HG02943 (cell line): ENCODE measurements around the gene GPC3.

ENCODE experiments used
- ATAC-seq: cut with Tn5 transposase; IDR thresholded peaks from one replicate; pipeline ENCODE4 v1.9.1; 2021; ENCODE audit warnings: mild to moderate bottlenecking, low read depth, moderate library complexity; ENCODE audit not compliant: unreplicated experiment

Gene GPC3

DNA sequence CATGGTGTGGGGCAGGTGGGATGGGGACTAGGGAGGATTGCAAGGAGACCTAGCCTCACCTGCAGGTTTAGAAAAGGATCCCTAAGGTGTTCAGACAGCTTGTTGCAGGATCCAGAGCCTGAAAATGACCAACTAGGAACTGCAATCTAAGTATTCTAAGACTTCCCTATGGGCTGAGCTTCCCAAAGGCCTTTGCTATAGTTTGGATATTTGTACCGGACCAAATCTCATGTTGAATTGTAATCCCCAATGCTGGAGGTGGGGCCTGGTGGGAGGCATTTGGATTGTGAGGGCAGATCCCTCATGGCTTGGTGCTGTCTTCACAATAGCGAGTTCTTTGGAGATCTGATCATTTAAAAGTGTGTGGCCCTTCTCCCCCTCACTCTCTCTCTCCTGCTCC, 52.1 kb downstream of the GPC3 start:
- ATAC-seq, result no peak

- ATAC-seq, result no peak
Observed at GRCh38 chrX:133929836-133930464, 55.4 kb downstream of the GPC3 start.

DNA sequence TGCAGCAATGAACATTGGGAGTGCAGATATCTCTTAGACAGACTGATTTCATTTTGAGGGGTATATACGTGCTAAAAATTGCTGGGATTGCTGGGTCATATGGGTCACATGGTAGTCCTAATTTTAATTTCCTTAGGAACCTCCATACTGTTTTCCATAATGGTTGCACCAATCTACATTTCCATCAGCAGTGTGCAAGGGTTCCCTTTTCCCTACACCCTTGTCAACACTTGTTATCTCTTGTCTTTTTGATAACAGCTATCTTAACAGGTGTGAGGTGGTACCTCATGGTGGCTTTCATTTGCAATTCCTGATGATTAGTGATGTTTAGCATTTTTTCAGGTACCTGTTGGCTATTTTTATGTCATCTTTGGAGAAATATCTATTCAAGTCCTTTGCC, 57.0 kb downstream of the GPC3 start:
- ATAC-seq, result no peak

- ATAC-seq, result no peak
Observed at GRCh38 chrX:133926809-133927208, 58.6 kb downstream of the GPC3 start.

DNA sequence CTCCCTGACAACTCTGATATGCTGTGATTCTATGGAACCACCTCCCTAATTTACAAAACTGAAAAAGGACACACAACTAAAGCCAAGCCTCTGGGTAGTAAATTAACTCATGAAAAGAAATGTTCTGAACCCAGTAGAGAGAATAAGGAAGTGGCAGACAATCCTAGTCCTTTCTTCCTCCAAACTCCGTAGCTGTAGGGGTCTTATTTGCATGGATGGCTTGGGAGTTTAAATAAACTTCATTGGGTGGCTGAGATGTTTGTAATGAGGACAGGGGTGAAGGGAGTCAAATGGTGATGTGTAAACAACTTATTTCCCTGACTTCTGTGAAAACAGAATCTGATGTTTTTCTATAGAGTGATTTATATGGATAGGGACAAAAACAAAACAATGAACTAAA, 59.3 kb downstream of the GPC3 start:
- ATAC-seq, result no peak

- ATAC-seq, result no peak
Observed at GRCh38 chrX:133924548-133924947, 60.8 kb downstream of the GPC3 start.

GRCh38 chrX:133923548-133923947, 61.8 kb downstream of the GPC3 start:
- ATAC-seq, result no peak

GRCh38 chrX:133923113-133923512, 62.3 kb downstream of the GPC3 start:
- ATAC-seq, result peak; percentile 73

DNA sequence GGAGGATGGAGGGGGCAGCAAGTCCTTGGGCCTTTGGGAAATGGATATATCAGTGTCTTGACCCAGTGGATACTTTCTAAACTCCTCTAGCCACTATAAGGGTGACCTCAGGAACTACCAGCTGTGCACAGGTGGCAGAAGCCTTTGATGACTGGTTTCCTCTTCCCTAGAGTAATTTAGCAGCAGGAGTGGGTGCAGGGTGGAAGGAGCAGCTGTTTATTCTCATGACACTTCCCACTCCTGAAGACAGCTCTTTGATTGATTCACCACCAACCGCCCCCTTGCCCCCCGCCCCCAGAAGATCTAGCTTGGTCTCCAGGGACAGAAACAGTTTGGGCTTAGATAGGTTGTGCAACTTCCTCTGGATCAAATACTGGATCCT, 63.0 kb downstream of the GPC3 start:
- ATAC-seq, result no peak

DNA sequence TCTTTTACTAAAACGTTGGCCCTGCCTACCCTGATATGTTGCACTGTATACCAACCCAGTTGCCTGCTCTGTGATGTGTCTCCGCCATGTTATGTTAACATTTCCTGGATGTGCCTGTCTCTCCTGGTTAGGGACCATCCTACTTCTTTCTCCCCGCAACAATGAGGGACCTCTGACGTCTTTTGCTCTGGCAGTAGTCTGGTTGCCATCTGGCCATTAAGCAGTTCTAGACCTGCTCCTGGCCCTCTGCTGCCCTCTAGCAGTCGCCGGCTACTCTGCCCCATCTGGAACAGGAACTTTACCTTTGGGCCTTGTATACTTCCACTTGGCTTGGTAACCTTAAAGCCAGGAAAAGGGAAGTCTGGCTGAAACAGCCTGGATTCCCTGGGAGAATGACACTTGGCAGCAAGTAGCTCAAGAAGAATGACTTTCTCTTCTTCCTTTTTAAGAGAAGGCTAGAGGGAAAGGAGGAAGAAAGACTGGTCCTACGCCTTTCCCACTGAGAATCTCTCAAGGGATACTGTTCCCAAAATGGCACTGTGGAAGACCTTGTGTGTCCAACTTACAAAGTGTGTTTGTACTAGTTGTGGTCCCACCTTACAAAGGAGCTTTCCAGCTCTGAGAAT, 63.5 kb downstream of the GPC3 start:
- ATAC-seq, result no peak

DNA sequence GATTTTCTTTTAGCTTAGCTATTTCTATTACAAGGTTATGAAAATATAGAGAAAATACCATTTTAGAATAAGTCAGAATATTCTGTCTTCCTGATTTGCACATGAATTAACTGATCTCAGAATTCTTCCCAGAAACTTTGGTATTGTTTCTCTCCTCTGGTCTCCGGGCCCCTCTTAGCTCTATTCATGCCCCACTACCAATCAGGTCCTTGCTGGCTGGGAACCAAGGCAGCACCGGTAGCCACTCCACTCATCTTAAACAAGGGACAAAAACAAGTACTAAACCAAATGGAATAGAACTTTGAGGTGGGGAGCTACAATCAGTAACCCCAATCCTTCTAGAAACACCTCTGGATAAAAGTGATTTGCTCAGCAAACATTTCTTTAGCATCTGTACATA, 64.3 kb downstream of the GPC3 start:
- ATAC-seq, result no peak

DNA sequence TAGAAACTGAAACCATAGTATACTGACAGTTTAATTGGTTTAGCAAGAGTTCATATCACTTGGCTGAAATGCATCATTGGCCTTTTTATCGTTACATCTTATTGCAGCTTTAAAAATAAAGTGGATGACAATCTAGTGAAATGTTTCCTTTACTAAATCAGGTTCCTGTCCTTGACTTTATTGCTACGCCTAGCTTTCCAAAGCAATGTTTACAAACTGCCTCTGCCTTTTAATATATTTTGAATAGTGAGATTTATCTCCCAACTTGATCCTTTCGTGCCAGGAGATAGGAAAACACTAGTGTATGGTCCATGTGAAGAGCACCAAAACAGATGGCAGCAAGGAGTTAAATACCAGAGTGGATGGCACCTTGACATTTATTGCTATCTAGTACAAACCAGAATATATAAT, 67.0 kb downstream of the GPC3 start:
- ATAC-seq, result no peak

DNA sequence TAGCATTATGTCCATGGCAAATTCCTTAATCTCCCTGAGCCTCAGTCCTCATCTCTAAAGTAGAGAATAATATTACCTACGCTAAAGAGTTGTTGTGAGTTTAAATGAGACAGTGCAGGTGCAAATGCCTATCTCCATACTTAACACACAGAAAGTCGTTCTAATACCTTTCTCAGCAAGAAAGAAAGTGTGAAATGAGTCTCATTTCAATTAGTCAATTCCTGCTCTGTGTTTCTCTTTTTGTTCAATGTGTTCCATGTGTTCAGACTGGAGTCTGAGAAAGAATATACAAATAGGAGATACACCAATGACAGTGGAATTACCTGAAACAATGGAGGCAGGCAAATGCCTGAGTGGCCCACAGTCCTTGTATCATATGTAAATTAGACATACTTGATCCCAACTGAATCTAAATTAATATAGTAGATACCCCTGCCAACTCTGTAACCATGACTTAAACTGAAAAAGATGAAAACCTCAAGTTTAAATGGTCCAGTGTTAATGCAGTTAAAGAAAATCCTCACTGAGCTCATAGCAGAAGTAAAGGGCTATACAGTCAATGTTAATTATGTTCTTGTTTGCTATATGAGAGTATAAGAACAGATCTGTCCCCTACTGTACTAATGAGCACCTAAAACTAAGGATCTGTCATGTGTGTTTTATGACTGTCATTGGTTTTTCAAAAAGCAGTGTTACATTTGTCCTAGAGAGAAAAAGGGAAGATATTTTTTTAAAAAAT, 68.2 kb downstream of the GPC3 start:
- ATAC-seq, result no peak

- no peak for ATAC-seq
Observed at GRCh38 chrX:133913658-133914388, 71.6 kb downstream of the GPC3 start.

- ATAC-seq, result no peak
Observed at GRCh38 chrX:133913009-133913408, 72.4 kb downstream of the GPC3 start.

DNA sequence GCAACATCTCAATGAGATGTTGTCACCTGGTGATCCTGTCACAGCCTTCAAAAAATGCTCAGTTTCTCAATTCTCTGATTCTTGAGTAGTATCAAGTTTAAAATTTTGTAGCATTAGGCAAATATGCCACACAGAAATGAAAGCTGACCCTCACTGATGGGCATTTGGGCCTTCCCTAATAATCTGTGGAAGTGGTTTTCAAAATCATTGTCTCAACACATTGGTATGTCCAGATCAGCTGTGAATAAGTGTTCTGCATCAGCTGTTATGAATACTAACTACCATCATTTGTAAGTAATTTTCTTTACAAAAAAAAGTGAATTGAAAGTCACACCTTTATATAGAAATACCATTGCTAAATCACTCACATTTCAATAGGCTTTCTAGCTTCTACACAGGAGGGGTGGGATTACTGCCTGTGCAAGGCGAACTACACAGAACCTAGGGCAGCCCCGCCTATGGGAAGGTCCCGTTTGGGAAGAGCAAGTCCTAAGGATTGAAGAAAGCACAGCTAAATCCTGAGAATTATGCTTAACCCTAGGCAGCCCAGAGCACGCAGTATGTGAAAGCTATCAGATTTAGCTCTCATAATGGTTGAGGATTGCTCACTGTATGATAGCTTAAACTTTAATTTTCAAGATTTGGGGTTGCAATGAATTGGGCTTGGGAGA, 73.4 kb downstream of the GPC3 start:
- no peak for ATAC-seq

DNA sequence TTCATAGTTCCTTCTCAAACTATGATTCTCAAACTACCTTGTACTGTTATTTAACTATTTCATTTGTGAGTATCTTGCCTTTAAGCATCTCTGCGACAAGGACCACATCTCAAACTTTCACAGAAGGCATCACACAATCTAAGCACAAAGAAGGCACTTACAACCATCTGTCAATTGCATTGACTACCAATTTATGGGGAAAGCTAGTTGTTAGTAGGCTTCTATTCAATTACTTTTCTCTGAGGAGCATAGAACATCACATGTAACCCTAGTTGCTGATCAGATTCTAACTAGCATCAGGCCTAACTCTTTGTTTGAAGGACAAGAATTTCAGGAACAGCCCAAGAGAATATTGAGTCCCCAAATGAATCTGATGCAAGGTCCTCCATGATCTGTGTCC, 74.9 kb downstream of the GPC3 start:
- ATAC-seq, result no peak

GRCh38 chrX:133909888-133910287, 75.5 kb downstream of the GPC3 start:
- no peak for ATAC-seq

DNA sequence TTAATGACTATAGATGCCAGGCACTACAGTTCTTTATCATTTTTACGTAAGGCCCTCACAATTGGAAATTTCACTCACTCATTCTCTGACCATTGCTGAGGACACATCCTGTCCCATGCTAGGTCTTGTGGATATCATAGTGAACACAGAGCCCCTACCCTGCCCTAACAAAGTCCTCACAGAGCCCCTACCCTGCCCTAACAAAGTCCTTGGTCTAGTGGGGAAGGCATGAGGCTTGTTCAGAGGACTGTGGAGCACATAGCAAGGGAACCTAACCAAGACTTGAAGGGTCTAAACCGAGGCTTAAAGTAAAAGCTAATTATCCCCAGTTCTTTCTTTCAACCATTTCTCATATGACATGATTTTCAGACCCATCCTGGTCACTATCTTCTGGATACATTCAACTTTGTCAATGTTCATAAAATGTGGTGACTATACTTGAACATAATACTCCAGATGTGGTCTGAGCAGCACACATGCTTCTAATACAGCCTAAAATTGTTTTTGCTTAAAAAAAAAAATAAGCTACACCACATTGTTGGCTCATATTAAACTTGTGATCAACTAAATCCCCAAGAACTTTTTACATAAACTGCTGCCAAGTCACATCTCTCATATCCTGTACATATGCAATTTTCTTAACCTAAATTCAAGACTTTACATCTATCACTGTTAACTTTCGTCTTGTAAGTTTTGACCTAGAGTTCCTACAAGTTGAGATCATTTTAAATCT, 77.0 kb downstream of the GPC3 start:
- ATAC-seq, result no peak

- ATAC-seq, result no peak
Observed at GRCh38 chrX:133907606-133908005, 77.8 kb downstream of the GPC3 start.
